Measurements from ENCODE around the gene STRADA.

Gene STRADA

DNA sequence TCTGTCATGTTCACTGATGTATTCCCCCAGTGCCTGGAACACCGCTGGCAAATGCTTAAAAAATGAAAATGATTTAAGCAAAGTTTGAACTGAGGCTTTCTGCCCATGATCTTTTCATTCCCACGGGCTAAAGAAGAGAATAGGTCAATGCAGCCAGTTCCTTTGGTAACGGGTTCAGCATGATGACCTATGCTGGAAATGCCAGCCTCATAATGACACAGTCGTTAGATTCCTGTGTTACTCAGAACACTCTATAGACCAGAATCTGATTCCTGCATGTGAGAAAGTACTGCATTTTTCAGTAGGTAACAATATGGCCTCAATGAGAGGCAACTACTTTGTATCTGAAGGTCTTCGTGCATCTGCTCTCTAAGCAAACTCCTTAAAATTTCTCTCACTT is 22.6 kb downstream of the STRADA start:
- Mint-ChIP-seq H3K4me1 (ENCODE audit: low read depth) (no peaks in the 10 kb centered on the region), H3K4me3 (no peak overlapping the region), H3K36me3 (ENCODE audit: low read depth) (peaks cover 25% of the 10 kb centered on the region), H3K27ac (no peak overlapping the region), H3K9me3 (no peaks in the 10 kb centered on the region), H3K27me3 (no peaks in the 10 kb centered on the region)

DNA sequence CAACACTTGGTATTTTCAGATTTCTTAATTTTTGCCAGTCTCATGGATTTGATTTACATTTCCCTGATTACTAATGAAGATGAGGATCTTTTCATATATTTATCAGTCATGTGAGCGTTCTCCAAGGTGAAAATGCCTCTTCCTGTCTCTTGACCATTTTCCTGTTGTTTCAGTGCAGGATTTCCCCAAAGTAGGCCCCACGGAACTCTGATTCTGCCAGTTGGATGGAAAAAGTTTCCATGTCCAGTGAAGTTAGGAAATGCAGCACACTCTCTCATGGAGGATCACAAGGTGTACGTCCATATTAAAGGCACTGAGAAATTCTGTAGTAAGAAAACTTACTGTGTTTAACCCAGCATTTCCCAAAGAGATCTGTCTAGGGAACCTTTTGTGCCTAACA is 25.2 kb downstream of the STRADA start:
- Mint-ChIP-seq H3K4me1 (ENCODE audit: low read depth) (no peaks in the 10 kb centered on the region), H3K4me3 (no peak overlapping the region)

DNA sequence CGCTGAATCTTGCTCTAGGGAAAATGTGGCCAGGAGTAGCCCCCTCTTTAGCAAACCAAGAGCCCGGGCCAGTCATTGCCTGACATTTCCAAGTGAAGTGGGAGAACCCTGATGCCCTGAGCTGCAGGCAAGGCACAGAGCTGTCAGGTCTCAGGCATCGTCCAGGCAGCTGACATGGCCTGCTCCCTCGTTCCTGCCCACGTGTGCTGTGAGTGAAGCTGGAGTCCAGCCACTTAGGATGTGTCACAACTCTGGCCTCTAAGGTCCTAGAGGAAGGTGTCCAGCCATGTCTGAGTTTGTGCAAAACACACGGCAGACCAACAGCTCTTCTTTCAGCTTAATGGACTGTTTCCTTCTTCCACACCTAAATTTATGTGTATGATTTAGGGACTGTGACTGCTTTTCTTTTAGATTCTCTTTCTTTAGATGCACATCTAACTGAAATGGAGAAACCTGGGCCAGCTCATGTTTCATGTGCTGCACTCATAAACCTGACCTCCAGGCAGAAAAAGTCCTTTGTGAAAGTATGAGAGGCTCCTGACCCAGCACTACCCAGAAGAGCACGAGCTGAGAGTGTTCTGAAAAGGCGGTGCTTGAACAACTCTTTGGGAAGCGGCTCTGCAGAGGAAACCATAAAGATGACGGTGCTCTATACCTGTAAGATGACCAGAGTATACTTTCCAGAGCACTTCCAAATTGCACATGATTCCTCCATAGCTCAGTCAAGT is 26.9 kb downstream of the STRADA start:
- H3K36me3 Mint-ChIP-seq (ENCODE audit: low read depth), result peaks cover 36% of the 10 kb centered on the region
- no peak overlapping the region for H3K27ac Mint-ChIP-seq
- H3K4me3 Mint-ChIP-seq, result no peak overlapping the region
- H3K9me3 Mint-ChIP-seq, result no peaks in the 10 kb centered on the region
- H3K27me3 Mint-ChIP-seq, result no peaks in the 10 kb centered on the region
- peaks cover 9% of the 10 kb centered on the region for H3K4me1 Mint-ChIP-seq (ENCODE audit: low read depth)

More for the DNA sequence above, 25.2 kb downstream of the STRADA start:
- no peak overlapping the region for H3K27ac Mint-ChIP-seq
- H3K9me3 Mint-ChIP-seq, result no peaks in the 10 kb centered on the region
- H3K36me3 Mint-ChIP-seq (ENCODE audit: low read depth), result peaks cover 29% of the 10 kb centered on the region
- H3K27me3 Mint-ChIP-seq, result no peaks in the 10 kb centered on the region

GRCh38 chr17:63709110-63709509 is 32.5 kb downstream of the STRADA start:
- Mint-ChIP-seq H3K9me3 (no peaks in the 10 kb centered on the region), H3K4me1 (ENCODE audit: low read depth) (peaks cover 57% of the 10 kb centered on the region), H3K27me3 (no peaks in the 10 kb centered on the region), H3K27ac (peak overlapping the region; percentile 14), H3K4me3 (no peak overlapping the region), H3K36me3 (ENCODE audit: low read depth) (peaks cover 37% of the 10 kb centered on the region)

GRCh38 chr17:63707151-63707550 is 34.4 kb downstream of the STRADA start:
- peak overlapping the region; percentile 49 for H3K27ac Mint-ChIP-seq
- no peaks in the 10 kb centered on the region for H3K9me3 Mint-ChIP-seq
- H3K36me3 Mint-ChIP-seq (ENCODE audit: low read depth), result peaks cover 41% of the 10 kb centered on the region
- H3K27me3 Mint-ChIP-seq, result no peaks in the 10 kb centered on the region
- H3K4me3 Mint-ChIP-seq, result no peak overlapping the region
- peaks cover 77% of the 10 kb centered on the region for H3K4me1 Mint-ChIP-seq (ENCODE audit: low read depth)

DNA sequence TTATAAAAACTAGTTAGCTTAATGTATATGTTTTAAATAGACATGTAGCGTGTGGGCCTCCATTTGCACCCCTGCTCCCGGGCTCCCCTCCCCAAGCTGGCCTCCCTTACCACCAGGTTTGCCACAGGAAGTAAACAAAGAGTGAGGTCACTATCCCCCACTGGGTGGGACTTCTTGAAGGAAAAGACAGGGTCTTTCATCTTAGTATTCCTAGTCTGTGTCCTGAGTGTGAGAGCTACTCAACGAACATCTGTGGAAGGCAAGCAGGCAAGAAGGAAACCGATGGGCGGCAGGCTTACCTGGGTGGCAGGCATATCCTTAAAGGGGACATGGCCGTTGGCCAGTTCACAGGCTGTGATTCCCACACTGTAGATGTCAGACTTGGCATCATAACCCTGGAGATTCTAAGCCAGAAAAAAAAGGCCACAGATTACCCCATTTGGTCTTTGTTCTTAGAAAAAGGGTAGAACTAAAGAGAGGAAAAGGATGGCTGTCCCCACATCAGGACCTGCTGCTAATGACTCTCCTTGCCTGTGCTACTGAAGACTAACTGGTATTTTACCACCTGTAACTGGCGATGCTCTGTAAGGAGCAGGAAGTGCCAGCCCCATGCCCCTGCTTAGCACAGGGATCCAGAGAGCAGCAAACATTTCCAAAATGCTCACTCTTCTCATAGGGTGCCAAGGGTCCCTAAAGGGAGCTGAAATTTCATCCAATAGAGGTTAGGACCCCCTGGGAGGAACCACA is 35.1 kb downstream of the STRADA start:
- Mint-ChIP-seq H3K4me1 (ENCODE audit: low read depth) (peaks cover 83% of the 10 kb centered on the region), H3K4me3 (no peak overlapping the region), H3K36me3 (ENCODE audit: low read depth) (peaks cover 41% of the 10 kb centered on the region), H3K27me3 (no peaks in the 10 kb centered on the region), H3K27ac (no peak overlapping the region), H3K9me3 (no peaks in the 10 kb centered on the region)

- peak overlapping the region; percentile 65 for H3K27ac Mint-ChIP-seq
- H3K27me3 Mint-ChIP-seq, result no peaks in the 10 kb centered on the region
- H3K9me3 Mint-ChIP-seq, result no peaks in the 10 kb centered on the region
- no peak overlapping the region for H3K4me3 Mint-ChIP-seq
- peaks cover 86% of the 10 kb centered on the region for H3K4me1 Mint-ChIP-seq (ENCODE audit: low read depth)
- H3K36me3 Mint-ChIP-seq (ENCODE audit: low read depth), result peaks cover 39% of the 10 kb centered on the region
Measured at GRCh38 chr17:63705657-63706056, 35.9 kb downstream of the STRADA start.

DNA sequence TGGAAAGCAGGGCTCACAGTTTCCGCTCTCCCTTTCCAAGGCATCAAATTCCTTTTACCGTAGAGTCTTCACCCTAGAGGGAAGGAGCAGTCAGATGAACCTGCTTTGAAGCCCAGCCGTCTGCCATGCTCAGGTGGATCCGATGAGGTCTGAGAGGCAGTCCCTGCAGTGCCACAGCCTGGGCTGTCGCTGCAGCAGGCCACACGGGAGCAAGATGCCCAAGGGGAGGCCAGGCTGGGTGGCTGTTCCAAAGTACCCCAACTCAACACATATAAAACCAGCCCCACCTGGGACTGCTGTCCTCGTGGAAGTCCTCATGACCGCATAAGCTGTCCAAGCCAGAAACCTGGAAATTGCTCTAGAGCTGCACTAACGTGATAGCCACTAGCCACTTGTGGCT is 36.8 kb downstream of the STRADA start:
- Mint-ChIP-seq H3K9me3 (no peaks in the 10 kb centered on the region), H3K36me3 (ENCODE audit: low read depth) (peaks cover 34% of the 10 kb centered on the region), H3K27ac (peak overlapping the region; percentile 65), H3K4me3 (no peak overlapping the region), H3K27me3 (no peaks in the 10 kb centered on the region), H3K4me1 (ENCODE audit: low read depth) (peaks cover 80% of the 10 kb centered on the region)

DNA sequence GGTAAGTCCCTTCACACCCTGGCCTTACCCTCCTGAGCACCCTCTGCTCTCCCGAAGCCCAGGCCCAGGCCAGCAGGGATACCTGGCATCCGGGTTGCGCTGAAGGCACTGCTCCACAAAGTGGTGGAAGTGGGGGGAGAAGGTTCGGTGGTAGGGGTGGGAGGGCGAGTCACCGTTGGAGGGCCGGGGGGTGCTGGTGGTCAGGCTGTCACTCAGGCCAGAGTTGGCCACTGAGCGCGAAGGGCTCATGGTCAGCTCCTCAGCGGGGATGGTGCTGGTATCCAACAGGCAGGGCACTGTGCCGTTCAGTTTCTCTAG is 37.4 kb downstream of the STRADA start:
- Mint-ChIP-seq H3K9me3 (no peaks in the 10 kb centered on the region), H3K27ac (peak overlapping the region; percentile 8), H3K27me3 (no peaks in the 10 kb centered on the region), H3K4me1 (ENCODE audit: low read depth) (peaks cover 74% of the 10 kb centered on the region), H3K4me3 (peak overlapping the region; percentile 88), H3K36me3 (ENCODE audit: low read depth) (peaks cover 30% of the 10 kb centered on the region)

GRCh38 chr17:63703556-63704258 is 37.9 kb downstream of the STRADA start:
- Mint-ChIP-seq H3K36me3 (ENCODE audit: low read depth) (peaks cover 25% of the 10 kb centered on the region), H3K9me3 (no peaks in the 10 kb centered on the region), H3K27ac (peak overlapping the region; percentile 97), H3K4me3 (peak overlapping the region; percentile 88), H3K4me1 (ENCODE audit: low read depth) (peaks cover 68% of the 10 kb centered on the region), H3K27me3 (no peaks in the 10 kb centered on the region)

GRCh38 chr17:63703029-63703428 is 38.6 kb downstream of the STRADA start:
- H3K27me3 Mint-ChIP-seq, result no peaks in the 10 kb centered on the region
- H3K36me3 Mint-ChIP-seq (ENCODE audit: low read depth), result peaks cover 20% of the 10 kb centered on the region

GRCh38 chr17:63702721-63703015 is 38.9 kb downstream of the STRADA start:
- H3K36me3 Mint-ChIP-seq (ENCODE audit: low read depth), result peaks cover 24% of the 10 kb centered on the region
- peak overlapping the region; percentile 97 for H3K27ac Mint-ChIP-seq
- H3K27me3 Mint-ChIP-seq, result no peaks in the 10 kb centered on the region
- H3K9me3 Mint-ChIP-seq, result no peaks in the 10 kb centered on the region
- peak overlapping the region; percentile 88 for H3K4me3 Mint-ChIP-seq
- H3K4me1 Mint-ChIP-seq (ENCODE audit: low read depth), result peaks cover 69% of the 10 kb centered on the region

More at GRCh38 chr17:63703029-63703428, 38.6 kb downstream of the STRADA start:
- Mint-ChIP-seq H3K27ac (peak overlapping the region; percentile 97), H3K9me3 (no peaks in the 10 kb centered on the region), H3K4me3 (peak overlapping the region; percentile 88), H3K4me1 (ENCODE audit: low read depth) (peaks cover 66% of the 10 kb centered on the region)

GRCh38 chr17:63701868-63702720 is 39.5 kb downstream of the STRADA start:
- Mint-ChIP-seq H3K9me3 (no peaks in the 10 kb centered on the region), H3K4me1 (ENCODE audit: low read depth) (peaks cover 70% of the 10 kb centered on the region), H3K27ac (peak overlapping the region; percentile 97), H3K4me3 (peak overlapping the region; percentile 88), H3K36me3 (ENCODE audit: low read depth) (peaks cover 29% of the 10 kb centered on the region), H3K27me3 (no peaks in the 10 kb centered on the region)

DNA sequence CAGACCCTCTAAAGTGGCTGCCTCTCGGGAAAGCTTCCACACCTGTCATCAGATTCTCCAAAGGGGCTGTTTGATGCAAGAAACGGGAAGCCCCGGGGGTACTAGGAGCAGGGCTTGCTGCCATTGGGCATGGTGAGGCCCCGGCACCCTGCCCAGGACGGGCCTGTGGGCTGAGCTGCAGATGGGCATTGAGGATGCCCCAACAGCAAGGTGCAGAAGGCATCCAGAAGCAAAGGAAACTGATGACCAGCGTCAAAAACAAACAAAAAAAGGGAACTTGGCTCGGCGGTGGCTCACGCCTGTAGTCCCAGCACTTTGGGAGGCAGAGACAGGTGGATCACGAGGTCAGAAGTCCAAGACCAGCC is 40.2 kb downstream of the STRADA start:
- Mint-ChIP-seq H3K27me3 (no peaks in the 10 kb centered on the region), H3K27ac (peak overlapping the region; percentile 97), H3K4me3 (peak overlapping the region; percentile 88), H3K4me1 (ENCODE audit: low read depth) (peaks cover 70% of the 10 kb centered on the region), H3K36me3 (ENCODE audit: low read depth) (peaks cover 33% of the 10 kb centered on the region), H3K9me3 (no peaks in the 10 kb centered on the region)

Measured in stimulated activated naive CD8-positive, alpha-beta T cell treated with anti-CD3 and anti-CD28 coated beads, Interleukin-15, Interleukin-2, amounts not matched to agents 100 ng/mL and 50 ng/mL, for 24 hours (primary cell).